T-helper 1 cell treated with Interleukin-12 subunit alpha and Interleukin-12 subunit beta and Interleukin-4 antibody, amounts not matched to agents 30 ng/mL and 1 ng/mL, for 36 hours (primary cell): ENCODE data around the gene OST4. TPM values are rescaled to one million over a fixed set of nuclear protein-coding genes. Genes with fewer than 3 reads are reported as not detected.

Experiments used
- intact Hi-C: fragments of 100-400 bp; cut with micrococcal nuclease; formaldehyde crosslinking; loops from one replicate; pipeline ENCODE4 v1.15.1; 2024
- total RNA-seq: library from RNA; stranded (reverse); gene quantifications from 2 replicates; pipeline ENCODE4 v1.2.3, GENCODE V29; 2022

OST4 gene
- total RNA-seq, 1 donor from 2014 or later: 390 TPM

GRCh38 chr2:27038012-27038411 lies 33.4 kb downstream of the OST4 start:
- intact Hi-C loops: no loop called here

- intact Hi-C loops: loop anchor here (1.0 to 5.0 kb wide), 5 partner anchors 230 to 339 kb away; partner anchors contain the start of genes CENPA, EIF2B4, GTF3C2 and SLC30A3
These were observed 38.1 kb downstream of the OST4 start for GRCh38 chr2:27033253-27033852.

GRCh38 chr2:27032495-27033252 lies 38.8 kb downstream of the OST4 start, which contains the start of gene TMEM214:
TMEM214 (plus strand) TSS chr2:27032965; CDS start chr2:27033016, 51 bp downstream.
- intact Hi-C loops: loop anchor here (1.0 to 5.0 kb wide), 11 partner anchors 18 to 340 kb away; partner anchors contain the start of genes ATRAID, CENPA, EIF2B4 and GTF3C2

GRCh38 chr2:27029051-27029450 lies 42.4 kb downstream of the OST4 start:
- intact Hi-C loops: no loop called here

- intact Hi-C loops: no loop called here
These were observed 44.2 kb downstream of the OST4 start for GRCh38 chr2:27027211-27027651.

- intact Hi-C loops: no loop called here
These were observed 45.3 kb downstream of the OST4 start for GRCh38 chr2:27025861-27026851.

- intact Hi-C loops: no loop called here
These were observed 46.1 kb downstream of the OST4 start for GRCh38 chr2:27025281-27025800.

- intact Hi-C loops: no loop called here
These were observed 46.6 kb downstream of the OST4 start for GRCh38 chr2:27024812-27025211.

GRCh38 chr2:27024188-27024587 lies 47.3 kb downstream of the OST4 start:
- intact Hi-C loops: no loop called here

GRCh38 chr2:27023740-27024139 lies 47.7 kb downstream of the OST4 start:
- intact Hi-C loops: no loop called here

- intact Hi-C loops: no loop called here
These were observed 50.0 kb downstream of the OST4 start for GRCh38 chr2:27021253-27022049.

Other genes with a start within 250 kb of the OST4 start
- gene DPYSL5, start 223.5 kb downstream of the OST4 start, total RNA-seq: 0.05 and 0.10 TPM in 2 replicates
- 2.2 and 3.4 TPM in 2 replicates for gene MAPRE3, start 101.0 kb downstream of the OST4 start, total RNA-seq
- 117 and 125 TPM in 2 replicates for gene TMEM214, start 38.7 kb downstream of the OST4 start, total RNA-seq
- gene AGBL5, start 20.0 kb downstream of the OST4 start, total RNA-seq: 11.1 and 14.2 TPM in 2 replicates
- gene EMILIN1, start 7.0 kb upstream of the OST4 start, total RNA-seq: 1.4 and 1.7 TPM in 2 replicates
- gene KHK, start 15.1 kb upstream of the OST4 start, total RNA-seq: 12.4 and 14.3 TPM in 2 replicates
- gene CGREF1, start 47.5 kb upstream of the OST4 start, total RNA-seq: 3.5 and 3.9 TPM in 2 replicates
- 0.24 and 0.54 TPM in 2 replicates for gene ABHD1, start 52.2 kb upstream of the OST4 start, total RNA-seq
- gene PREB, start 63.0 kb upstream of the OST4 start, total RNA-seq: 81.2 and 82.7 TPM in 2 replicates
- gene PRR30, start 67.8 kb upstream of the OST4 start, total RNA-seq: not detected in 2 replicates
- 0.05 TPM in 2 replicates for gene TCF23, start 77.3 kb upstream of the OST4 start, total RNA-seq
- 77.9 and 80.9 TPM in 2 replicates for gene ATRAID, start 140.4 kb upstream of the OST4 start, total RNA-seq
- gene SLC5A6, start 140.6 kb upstream of the OST4 start, total RNA-seq: 46.8 and 54.6 TPM in 2 replicates
- gene CAD, start 145.7 kb upstream of the OST4 start, total RNA-seq: 68.3 and 72.3 TPM in 2 replicates
- 0.64 and 0.68 TPM in 2 replicates for gene SLC30A3, start 191.4 kb upstream of the OST4 start, total RNA-seq
- not detected in 2 replicates for gene DNAJC5G, start 203.8 kb upstream of the OST4 start, total RNA-seq
- 0.10 TPM in 1 of 2 replicates, not detected in the other for gene TRIM54, start 210.8 kb upstream of the OST4 start, total RNA-seq
- 1.6 and 2.6 TPM in 2 replicates for gene UCN, start 236.8 kb upstream of the OST4 start, total RNA-seq